Fibroblast of mammary gland (primary cell): ENCODE results near the gene ATXN1.

Source experiments
- DNase-seq: peaks from one replicate; pipeline ENCODE4 v3.0.0-alpha.2; 2010; ENCODE audit warnings: low read depth
- H3K4me3 ChIP-seq: 2 replicates; pipeline ENCODE4 v1.5.1; 2011; ENCODE audit warnings: low read depth, mild to moderate bottlenecking, low read length, moderate library complexity; ENCODE audit not compliant: control insufficient read depth
- TF ChIP-seq, protein P1 (sequence below): conservative IDR thresholded peaks from 2 replicates; pipeline ENCODE4 v1.5.1; 2011; ENCODE audit warnings: low read depth, low read length, inconsistent platforms; ENCODE audit not compliant: control insufficient read depth, insufficient read depth

The ATXN1 gene

DNA sequence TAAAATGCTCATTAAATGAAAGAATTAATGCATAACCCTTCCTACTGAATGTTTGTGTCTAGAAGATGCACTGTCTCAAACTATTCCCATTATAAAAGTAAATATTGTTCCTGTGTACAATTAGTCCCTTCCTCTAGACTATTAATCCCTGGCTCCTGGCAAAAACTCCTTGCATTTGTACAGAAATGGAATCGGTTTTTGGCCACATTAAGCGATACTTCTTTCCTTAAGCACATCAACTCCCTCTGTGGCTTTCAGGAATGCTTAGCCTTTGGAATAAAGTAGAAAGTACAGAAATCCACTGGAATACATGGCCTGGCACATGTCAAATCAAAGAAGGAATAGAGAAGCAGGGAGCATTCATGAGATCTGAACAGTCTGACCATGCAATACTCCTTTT is 343.1 kb downstream of the ATXN1 start:
- no peak overlapping the region for H3K4me3 ChIP-seq
- DNase-seq: no peak
- TF ChIP-seq, protein P1, sequence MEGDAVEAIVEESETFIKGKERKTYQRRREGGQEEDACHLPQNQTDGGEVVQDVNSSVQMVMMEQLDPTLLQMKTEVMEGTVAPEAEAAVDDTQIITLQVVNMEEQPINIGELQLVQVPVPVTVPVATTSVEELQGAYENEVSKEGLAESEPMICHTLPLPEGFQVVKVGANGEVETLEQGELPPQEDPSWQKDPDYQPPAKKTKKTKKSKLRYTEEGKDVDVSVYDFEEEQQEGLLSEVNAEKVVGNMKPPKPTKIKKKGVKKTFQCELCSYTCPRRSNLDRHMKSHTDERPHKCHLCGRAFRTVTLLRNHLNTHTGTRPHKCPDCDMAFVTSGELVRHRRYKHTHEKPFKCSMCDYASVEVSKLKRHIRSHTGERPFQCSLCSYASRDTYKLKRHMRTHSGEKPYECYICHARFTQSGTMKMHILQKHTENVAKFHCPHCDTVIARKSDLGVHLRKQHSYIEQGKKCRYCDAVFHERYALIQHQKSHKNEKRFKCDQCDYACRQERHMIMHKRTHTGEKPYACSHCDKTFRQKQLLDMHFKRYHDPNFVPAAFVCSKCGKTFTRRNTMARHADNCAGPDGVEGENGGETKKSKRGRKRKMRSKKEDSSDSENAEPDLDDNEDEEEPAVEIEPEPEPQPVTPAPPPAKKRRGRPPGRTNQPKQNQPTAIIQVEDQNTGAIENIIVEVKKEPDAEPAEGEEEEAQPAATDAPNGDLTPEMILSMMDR: no peak

DNA sequence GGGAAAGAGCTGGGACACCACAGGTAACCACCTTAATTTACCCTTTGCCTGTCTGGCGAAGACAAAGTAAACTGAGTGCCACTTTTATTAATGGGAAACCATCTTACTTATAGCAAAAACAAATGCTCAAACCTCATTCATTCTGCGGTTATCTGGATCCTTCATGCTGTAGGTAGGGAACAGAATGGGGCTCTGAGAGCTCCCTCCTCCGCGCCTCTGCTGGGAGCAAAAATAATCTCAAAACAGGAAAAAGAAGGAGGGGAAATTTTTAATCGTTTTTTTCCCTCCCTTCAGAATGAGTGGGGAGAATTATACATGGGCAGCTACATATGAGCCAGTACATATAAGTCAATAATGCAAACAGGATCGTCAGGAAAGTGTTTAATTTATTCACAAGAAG is 345.6 kb downstream of the ATXN1 start:
- TF ChIP-seq, protein P1: no peak
- no peak overlapping the region for H3K4me3 ChIP-seq
- DNase-seq: no peak

DNA sequence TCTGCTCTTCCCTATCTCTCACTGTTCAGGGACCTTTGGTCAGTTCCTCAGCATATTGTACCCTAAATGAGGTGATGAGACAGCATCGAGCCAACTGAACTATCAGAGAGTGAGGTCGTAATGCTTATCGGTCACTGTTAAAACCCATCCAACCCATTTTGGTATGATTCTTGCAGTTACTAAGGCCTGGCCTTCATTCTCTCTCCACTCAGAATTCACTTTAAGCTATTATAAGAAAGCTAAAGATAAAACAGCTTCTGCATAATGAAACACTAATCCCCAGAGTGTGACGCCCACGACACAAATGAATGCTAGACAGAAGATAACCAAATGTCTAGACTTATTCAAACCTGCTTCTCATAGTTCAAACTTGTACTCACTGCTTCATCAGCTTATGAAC is 347.1 kb downstream of the ATXN1 start:
- H3K4me3 ChIP-seq: no peak overlapping the region

DNA sequence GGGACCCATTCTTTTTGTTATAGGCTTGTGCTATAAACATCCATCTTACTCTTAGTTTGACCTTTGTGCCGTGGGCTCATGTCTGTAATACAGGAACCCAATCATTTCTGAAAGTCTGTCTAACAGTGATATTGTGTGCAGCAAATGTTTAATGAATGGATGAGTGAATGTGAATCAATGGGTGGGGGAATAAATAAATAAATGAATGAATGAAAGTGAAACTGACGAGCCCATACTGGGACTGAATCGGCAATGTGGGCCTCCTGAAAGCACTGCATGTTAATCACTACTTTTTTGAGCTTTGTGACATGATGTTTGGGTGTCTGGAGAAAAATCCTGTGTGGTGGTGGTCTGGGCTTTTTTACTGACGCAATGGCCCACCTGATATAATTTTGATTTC is 347.9 kb downstream of the ATXN1 start:
- DNase-seq: no peak
- TF ChIP-seq, protein P1: no peak
- H3K4me3 ChIP-seq: no peak overlapping the region

More for the DNA sequence above, 347.1 kb downstream of the ATXN1 start:
- DNase-seq: no peak
- TF ChIP-seq, protein P1: no peak

DNA sequence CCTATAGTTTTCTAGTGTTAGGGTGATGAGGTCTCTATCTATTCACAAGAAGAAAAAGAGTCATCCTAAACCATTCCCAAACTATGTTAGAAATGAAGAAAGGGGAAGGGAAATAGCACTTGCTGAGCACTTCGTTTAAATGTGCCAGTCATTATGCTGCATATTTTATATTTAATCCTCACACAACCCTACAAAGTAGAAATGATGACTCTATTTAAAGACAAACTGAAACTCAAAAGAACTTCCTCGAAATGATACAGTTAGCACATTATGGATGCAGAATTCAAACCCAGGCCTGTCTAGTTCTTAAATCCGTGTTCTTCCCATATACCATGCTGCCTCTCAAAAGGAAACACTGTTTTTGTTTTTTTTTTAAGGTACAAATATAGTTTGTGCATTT is 348.3 kb downstream of the ATXN1 start:
- no peak overlapping the region for H3K4me3 ChIP-seq
- DNase-seq: no peak
- TF ChIP-seq, protein P1: no peak

DNA sequence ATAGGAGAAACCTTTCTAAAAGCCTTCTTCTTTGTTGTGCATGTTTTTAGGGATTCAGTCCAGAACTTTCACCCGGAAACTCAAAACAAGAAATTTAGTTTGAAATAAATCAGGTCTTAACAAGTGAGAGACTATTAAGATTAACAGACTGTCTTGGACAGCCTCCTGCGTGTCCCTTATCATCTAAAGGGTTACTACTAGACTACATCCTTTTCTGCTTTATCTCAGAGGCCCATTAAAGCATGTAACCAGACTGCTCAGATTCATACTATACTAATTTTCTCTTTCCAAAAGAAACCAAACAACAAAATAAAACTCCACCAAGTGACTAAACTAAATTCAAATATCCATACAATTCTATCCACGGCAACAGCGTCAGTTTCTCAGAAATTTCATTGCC is 349.1 kb downstream of the ATXN1 start:
- H3K4me3 ChIP-seq: no peak overlapping the region
- no peak for DNase-seq
- TF ChIP-seq, protein P1: no peak
